OCI-LY1 (cell line): ENCODE measurements around the gene WDFY4.

Source experiments
- H2AFZ ChIP-seq: fragments of 200-600 bp; sonication (generic), shearing (Covaris generic); 2 replicates; pipeline ENCODE4 v1.6.0; 2014; ENCODE audit warnings: antibody characterized with exemption, mild to moderate bottlenecking, low read length
- H3F3A ChIP-seq: fragments of 200-600 bp; sonication (generic), shearing (Covaris generic); 2 replicates; pipeline ENCODE4 v1.6.0; 2014; ENCODE audit warnings: mild to moderate bottlenecking, antibody characterized with exemption, low read length, moderate library complexity; ENCODE audit not compliant: insufficient read depth
- H3K27ac ChIP-seq: fragments of 200-600 bp; sonication (generic); 2 replicates; pipeline ENCODE4 v1.5.1; 2014; ENCODE audit warnings: low read length, mixed run types, mild to moderate bottlenecking, low read depth; ENCODE audit not compliant: poor library complexity, severe bottlenecking
- H3K27me3 ChIP-seq: fragments of 200-600 bp; sonication (generic); 2 replicates; pipeline ENCODE4 v1.6.0; 2014; ENCODE audit warnings: antibody characterized with exemption, mild to moderate bottlenecking, low read length, moderate library complexity; ENCODE audit not compliant: insufficient read depth
- H3K36me3 ChIP-seq: fragments of 200-600 bp; sonication (generic); 2 replicates; pipeline ENCODE4 v1.6.1; 2014; ENCODE audit warnings: mild to moderate bottlenecking, antibody characterized with exemption, low read length, moderate library complexity, mixed read lengths; ENCODE audit not compliant: insufficient read depth
- H3K4me1 ChIP-seq: fragments of 200-600 bp; sonication (generic); 2 replicates; pipeline ENCODE4 v1.5.1; 2014; ENCODE audit warnings: mild to moderate bottlenecking, low read length, moderate library complexity; ENCODE audit not compliant: insufficient read depth, severe bottlenecking
- H3K4me2 ChIP-seq: fragments of 200-600 bp; sonication (generic), shearing (Covaris generic); 2 replicates; pipeline ENCODE4 v1.6.1; 2014; ENCODE audit warnings: low read length
- H3K4me3 ChIP-seq: fragments of 200-600 bp; sonication (generic); 2 replicates; pipeline ENCODE4 v1.5.1; 2014; ENCODE audit warnings: low read length, low read depth, mild to moderate bottlenecking, mixed read lengths; ENCODE audit not compliant: poor library complexity, severe bottlenecking
- H3K79me2 ChIP-seq: fragments of 200-600 bp; shearing (Covaris generic); 2 replicates; pipeline ENCODE4 v1.6.1; 2016; ENCODE audit warnings: mixed run types, low read length, mixed read lengths; ENCODE audit not compliant: insufficient read depth
- H3K9ac ChIP-seq: fragments of 200-600 bp; sonication (generic), shearing (Covaris generic); 2 replicates; pipeline ENCODE4 v1.6.1; 2014; ENCODE audit warnings: mild to moderate bottlenecking, low read length, mixed read lengths
- H3K9me2 ChIP-seq: fragments of 200-600 bp; sonication (generic), shearing (Covaris generic); 2 replicates; pipeline ENCODE4 v1.6.1; 2014; ENCODE audit warnings: low read depth, mild to moderate bottlenecking, low read length, mixed read lengths
- H3K9me3 ChIP-seq: fragments of 200-600 bp; shearing (Covaris generic); 2 replicates; pipeline ENCODE4 v1.6.1; 2014; ENCODE audit warnings: low read length, mixed read lengths
- H4K20me1 ChIP-seq: fragments of 200-600 bp; sonication (generic), shearing (Covaris generic); 2 replicates; pipeline ENCODE4 v1.6.0; 2016; ENCODE audit warnings: mild to moderate bottlenecking, low read length; ENCODE audit not compliant: insufficient read depth
- CTCF ChIP-seq: fragments of 200-600 bp; sonication (generic), shearing (Covaris generic); IDR thresholded peaks from 2 replicates; pipeline ENCODE4 v1.5.1; 2017; ENCODE audit warnings: mild to moderate bottlenecking, antibody characterized with exemption, low read length, moderate library complexity, mixed read lengths
- EZH2 ChIP-seq: fragments of 200-600 bp; sonication (generic), shearing (Covaris generic); IDR thresholded peaks from 2 replicates; pipeline ENCODE4 v1.8.0; 2017; ENCODE audit warnings: borderline replicate concordance, mixed run types, mild to moderate bottlenecking, antibody characterized with exemption, low read length, moderate library complexity, mixed read lengths

WDFY4 gene

GRCh38 chr10:48765527-48765926 lies 80.9 kb downstream of the WDFY4 start:
- no peaks in the 10 kb centered on the region for H4K20me1 ChIP-seq
- no peaks in the 10 kb centered on the region for H3F3A ChIP-seq
- H3K79me2 ChIP-seq = no peaks in the 10 kb centered on the region
- no peak overlapping the region for H3K4me2 ChIP-seq
- H3K9me2 ChIP-seq = no peaks in the 10 kb centered on the region
- no peak overlapping the region for H3K4me3 ChIP-seq
- no peaks in the 10 kb centered on the region for H3K4me1 ChIP-seq
- H3K27ac ChIP-seq = no peak overlapping the region
- H3K9me3 ChIP-seq = no peaks in the 10 kb centered on the region
- TF ChIP-seq CTCF (no peak), EZH2 (no peak)
- no peak overlapping the region for H2AFZ ChIP-seq
- no peaks in the 10 kb centered on the region for H3K27me3 ChIP-seq
- H3K9ac ChIP-seq = no peak overlapping the region
- peaks cover 93% of the 10 kb centered on the region for H3K36me3 ChIP-seq

- H3K79me2 ChIP-seq = no peaks in the 10 kb centered on the region
- H3K9me3 ChIP-seq = no peaks in the 10 kb centered on the region
- no peaks in the 10 kb centered on the region for H3K9me2 ChIP-seq
- no peaks in the 10 kb centered on the region for H3F3A ChIP-seq
- H3K9ac ChIP-seq = no peak overlapping the region
- H4K20me1 ChIP-seq = no peaks in the 10 kb centered on the region
- H3K36me3 ChIP-seq = peaks cover 86% of the 10 kb centered on the region
- H3K27me3 ChIP-seq = no peaks in the 10 kb centered on the region
- no peak overlapping the region for H3K4me3 ChIP-seq
- H3K4me2 ChIP-seq = no peak overlapping the region
- H3K4me1 ChIP-seq = no peaks in the 10 kb centered on the region
- TF ChIP-seq CTCF = no peak
- no peak for TF ChIP-seq EZH2
- H3K27ac ChIP-seq = no peak overlapping the region
- no peak overlapping the region for H2AFZ ChIP-seq
Observed at GRCh38 chr10:48767373-48768143, 82.9 kb downstream of the WDFY4 start.

GRCh38 chr10:48768144-48768766 lies 83.6 kb downstream of the WDFY4 start:
- H3K36me3 ChIP-seq = peaks cover 80% of the 10 kb centered on the region
- no peaks in the 10 kb centered on the region for H3K4me1 ChIP-seq
- TF ChIP-seq EZH2 (no peak), CTCF (no peak)
- H3K9me3 ChIP-seq = no peaks in the 10 kb centered on the region
- no peaks in the 10 kb centered on the region for H3F3A ChIP-seq
- H2AFZ ChIP-seq = no peak overlapping the region
- H3K4me2 ChIP-seq = no peak overlapping the region
- H3K79me2 ChIP-seq = no peaks in the 10 kb centered on the region
- H3K27me3 ChIP-seq = no peaks in the 10 kb centered on the region
- H3K27ac ChIP-seq = no peak overlapping the region
- H3K9ac ChIP-seq = no peak overlapping the region
- H3K9me2 ChIP-seq = no peaks in the 10 kb centered on the region
- H4K20me1 ChIP-seq = no peaks in the 10 kb centered on the region
- no peak overlapping the region for H3K4me3 ChIP-seq
